KMS-11 (cell line): ENCODE measurements around the gene ITGA7.
A peak's percentile ranks its signal among the peaks of the same experiment; 100 is the strongest.

Experiments used
- H2AFZ ChIP-seq: fragments of 200-600 bp; sonication (generic); 2 replicates; pipeline ENCODE4 v1.6.1; 2016; ENCODE audit warnings: antibody characterized with exemption, mixed run types, low read depth
- H3K27ac ChIP-seq: fragments of 200-600 bp; sonication (generic); 2 replicates; pipeline ENCODE4 v1.6.1; 2016; ENCODE audit warnings: mild to moderate bottlenecking, mixed run types
- H3K27me3 ChIP-seq: fragments of 200-600 bp; sonication (generic); 2 replicates; pipeline ENCODE4 v1.6.1; 2017; ENCODE audit warnings: mild to moderate bottlenecking, low read depth, mixed run types, moderate library complexity; ENCODE audit not compliant: insufficient read depth
- H3K36me3 ChIP-seq: fragments of 200-600 bp; sonication (generic); 2 replicates; pipeline ENCODE4 v1.6.1; 2017; ENCODE audit warnings: mild to moderate bottlenecking, mixed run types; ENCODE audit not compliant: insufficient read depth
- H3K4me1 ChIP-seq: fragments of 200-600 bp; sonication (generic); 2 replicates; pipeline ENCODE4 v1.6.1; 2016; ENCODE audit warnings: mild to moderate bottlenecking, low read depth, mixed run types; ENCODE audit not compliant: poor library complexity, severe bottlenecking
- H3K4me2 ChIP-seq: fragments of 200-600 bp; sonication (generic); 2 replicates; pipeline ENCODE4 v1.7.0; 2016; ENCODE audit warnings: mild to moderate bottlenecking, mixed run types
- H3K4me3 ChIP-seq: fragments of 200-600 bp; sonication (generic); IDR thresholded peaks from 2 replicates; pipeline ENCODE4 v1.6.1; 2017; ENCODE audit warnings: low read depth, low read length, mixed read lengths; ENCODE audit not compliant: insufficient read depth
- H3K79me2 ChIP-seq: fragments of 200-600 bp; sonication (generic); 2 replicates; pipeline ENCODE4 v1.6.1; 2016; ENCODE audit warnings: low read depth, mixed run types; ENCODE audit not compliant: insufficient read depth
- H3K9ac ChIP-seq: fragments of 200-600 bp; sonication (generic); 2 replicates; pipeline ENCODE4 v1.6.1; 2016; ENCODE audit warnings: mild to moderate bottlenecking, mixed run types
- H4K20me1 ChIP-seq: fragments of 200-600 bp; sonication (generic); 2 replicates; pipeline ENCODE4 v1.6.1; 2016; ENCODE audit warnings: mild to moderate bottlenecking, mixed run types; ENCODE audit not compliant: insufficient read depth
- CTCF ChIP-seq: fragments of 200-600 bp; sonication (generic); conservative IDR thresholded peaks from 2 replicates; pipeline ENCODE4 v1.6.1; 2017; ENCODE audit warnings: low read depth, mild to moderate bottlenecking, antibody characterized with exemption, low read length, moderate library complexity, mixed read lengths

ITGA7 gene

GRCh38 chr12:55720894-55721444 is 13.3 kb upstream of the ITGA7 start:
- no peak overlapping the region for H2AFZ ChIP-seq
- no peaks in the 10 kb centered on the region for H3K27me3 ChIP-seq
- peak; percentile 44 for TF ChIP-seq CTCF
- no peaks in the 10 kb centered on the region; the same call in 1 of the 2 replicates for H3K36me3 ChIP-seq
- H3K4me2 ChIP-seq, result peak overlapping the region; percentile 2; the same call in 1 of the 2 replicates
- H4K20me1 ChIP-seq, result no peaks in the 10 kb centered on the region
- no peak overlapping the region for H3K4me3 ChIP-seq
- H3K79me2 ChIP-seq, result peaks cover 10% of the 10 kb centered on the region; the same call in 1 of the 2 replicates
- H3K4me1 ChIP-seq, result peaks cover 38% of the 10 kb centered on the region
- H3K27ac ChIP-seq, result no peak overlapping the region; the same call in 1 of the 2 replicates
- no peak overlapping the region for H3K9ac ChIP-seq

GRCh38 chr12:55720071-55720564 is 12.4 kb upstream of the ITGA7 start, which contains the start of gene RDH5:
RDH5 (plus strand) TSS chr12:55720393; CDS start chr12:55721185, 792 bp downstream.
- Histone ChIP-seq H3K4me3 (no peak within 1 kb of the TSS), H3K4me2 (peak within 1 kb of the TSS; percentile 2; the same call in 1 of the 2 replicates), H4K20me1 (no peaks in the 10 kb centered on the region), H3K9ac (no peak within 1 kb of the TSS), H3K27ac (no peak within 1 kb of the TSS; the same call in 1 of the 2 replicates), H3K27me3 (no peaks in the 10 kb centered on the region), H3K36me3 (no peaks in the 10 kb centered on the region), H2AFZ (no peak within 1 kb of the TSS), H3K4me1 (peaks cover 43% of the 10 kb centered on the region), H3K79me2 (peaks cover 10% of the 10 kb centered on the region; the same call in 1 of the 2 replicates)
- TF ChIP-seq CTCF, result no peak

- H3K36me3 ChIP-seq, result no peaks in the 10 kb centered on the region
- no peak overlapping the region for H3K4me2 ChIP-seq
Measured at GRCh38 chr12:55719371-55719770, 11.7 kb upstream of the ITGA7 start.

DNA sequence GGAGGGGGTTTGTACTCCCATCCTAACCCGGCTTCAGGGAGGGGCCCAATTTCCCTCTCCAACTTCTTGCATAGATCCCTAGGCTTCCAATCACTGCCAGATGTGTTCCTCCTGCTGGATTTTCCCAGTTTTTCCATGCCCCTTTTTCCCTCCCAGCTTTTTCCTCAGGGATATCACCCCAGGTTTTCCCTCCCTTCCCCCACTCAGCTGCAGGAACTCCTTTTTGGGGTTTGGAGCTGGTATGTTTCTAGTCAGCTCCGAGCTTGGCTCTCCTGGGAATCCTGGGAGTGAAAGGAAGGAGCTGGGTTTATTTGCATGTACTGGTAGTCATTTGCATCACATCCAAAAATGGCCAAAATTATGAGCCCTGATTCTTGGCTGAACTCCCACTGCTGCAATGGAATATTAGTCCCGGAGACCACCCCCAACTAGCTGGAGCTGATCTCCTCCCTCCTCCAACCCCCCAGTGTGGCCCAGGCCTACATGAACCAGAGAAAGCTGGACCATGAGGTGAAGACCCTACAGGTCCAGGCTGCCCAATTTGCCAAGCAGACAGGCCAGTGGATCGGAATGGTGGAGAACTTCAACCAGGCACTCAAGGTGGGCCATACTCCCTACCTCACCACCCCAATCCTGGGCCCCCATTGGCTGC is 11.0 kb upstream of the ITGA7 start:
- Histone ChIP-seq H3K9ac (no peak overlapping the region), H3K79me2 (peaks cover 10% of the 10 kb centered on the region; the same call in 1 of the 2 replicates), H4K20me1 (no peaks in the 10 kb centered on the region), H3K27me3 (no peaks in the 10 kb centered on the region; the same call in 1 of the 2 replicates), H3K4me1 (peaks cover 46% of the 10 kb centered on the region), H3K4me2 (no peak overlapping the region), H3K27ac (no peak overlapping the region), H2AFZ (no peak overlapping the region), H3K36me3 (no peaks in the 10 kb centered on the region), H3K4me3 (no peak overlapping the region)
- TF ChIP-seq CTCF, result no peak

More at GRCh38 chr12:55719371-55719770, 11.7 kb upstream of the ITGA7 start:
- H4K20me1 ChIP-seq, result no peaks in the 10 kb centered on the region
- H3K27me3 ChIP-seq, result no peaks in the 10 kb centered on the region
- no peak overlapping the region for H2AFZ ChIP-seq
- no peak overlapping the region for H3K4me3 ChIP-seq
- no peak overlapping the region for H3K9ac ChIP-seq
- no peak for TF ChIP-seq CTCF
- no peak overlapping the region for H3K27ac ChIP-seq
- peaks cover 46% of the 10 kb centered on the region for H3K4me1 ChIP-seq
- H3K79me2 ChIP-seq, result peaks cover 10% of the 10 kb centered on the region; the same call in 1 of the 2 replicates
